Right ventricle myocardium inferior (tissue), 1 donor: ENCODE data around the gene DHX58. TPM values are rescaled to one million over a fixed set of nuclear protein-coding genes. Genes with fewer than 3 reads are reported as not detected.
A peak's percentile ranks its signal among the peaks of the same experiment; 100 is the strongest.

Source experiments
- ATAC-seq: fragments of 200-7000 bp; cut with Tn5 transposase; one replicate; pipeline ENCODE4 v1.9.1; 2020; ENCODE audit warnings: mild to moderate bottlenecking, moderate library complexity
- DNase-seq: peaks from one replicate; pipeline ENCODE4 v3.0.0; 2021; ENCODE audit errors: missing footprints
- intact Hi-C: fragments of 100-400 bp; cut with DNase I; formaldehyde crosslinking; loops from one replicate; pipeline ENCODE4 v1.11.0; 2022
- total RNA-seq: library from RNA; stranded (reverse); fragmentation: NEBNext Ultra II Directional; extraction: Animal tissue kit (Norgen Biotek cat#: 25700); gene quantifications from one replicate; pipeline ENCODE4 v1.2.1, GENCODE V29; 2021
- donor health status: DM: no; HTN: yes; CAD: no; lungs with severe emphysema.

The DHX58 gene
- total RNA-seq, 1 donor from 2014 or later = 5.0 TPM

- intact Hi-C loops = no loop called here
- ATAC-seq = no peak
- no peak for DNase-seq
Observed at GRCh38 chr17:42114118-42114517, 1.6 kb upstream of the DHX58 start.

GRCh38 chr17:42113293-42114069 is 967 bp upstream of the DHX58 start:
- intact Hi-C loops = no loop called here
- ATAC-seq = no peak
- DNase-seq = no peak

DNA sequence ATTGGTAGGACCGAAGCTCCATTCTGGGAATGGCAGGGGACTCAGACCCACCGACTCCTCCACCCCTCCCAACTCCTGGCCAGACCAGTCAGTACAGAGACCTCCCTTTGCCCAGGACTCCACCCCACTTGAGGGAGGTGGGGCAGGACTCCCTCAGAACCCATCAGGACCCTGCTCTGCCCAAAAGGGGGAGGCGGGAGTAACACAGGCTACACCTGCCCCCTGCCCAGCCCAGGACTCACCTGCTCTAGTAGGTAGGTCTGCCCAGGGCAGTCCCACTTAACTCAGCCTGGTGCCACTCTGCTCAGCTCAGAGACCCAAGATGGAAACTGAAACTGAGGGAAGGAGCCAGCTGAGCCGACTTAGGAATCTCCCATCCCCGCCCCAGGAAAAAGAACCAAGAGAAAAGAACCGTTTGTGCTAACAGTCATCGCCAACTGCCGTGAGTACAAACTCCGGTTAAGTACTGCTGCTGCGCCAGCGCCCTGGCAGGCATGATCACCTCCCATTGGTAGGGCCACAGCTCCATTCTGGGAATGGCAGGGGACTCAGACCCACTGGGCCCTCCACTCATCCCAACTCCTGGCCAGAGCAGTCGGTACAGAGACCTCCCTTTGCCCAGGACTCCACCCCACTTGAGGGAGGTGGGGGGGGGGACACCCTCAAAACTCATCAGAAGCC is 503 bp downstream of the DHX58 start:
- intact Hi-C loops = no loop called here
- ATAC-seq (peak; percentile 51), DNase-seq (no peak)

- no peak for ATAC-seq
Observed at GRCh38 chr17:42111265-42111636, 1.3 kb downstream of the DHX58 start.

DNA sequence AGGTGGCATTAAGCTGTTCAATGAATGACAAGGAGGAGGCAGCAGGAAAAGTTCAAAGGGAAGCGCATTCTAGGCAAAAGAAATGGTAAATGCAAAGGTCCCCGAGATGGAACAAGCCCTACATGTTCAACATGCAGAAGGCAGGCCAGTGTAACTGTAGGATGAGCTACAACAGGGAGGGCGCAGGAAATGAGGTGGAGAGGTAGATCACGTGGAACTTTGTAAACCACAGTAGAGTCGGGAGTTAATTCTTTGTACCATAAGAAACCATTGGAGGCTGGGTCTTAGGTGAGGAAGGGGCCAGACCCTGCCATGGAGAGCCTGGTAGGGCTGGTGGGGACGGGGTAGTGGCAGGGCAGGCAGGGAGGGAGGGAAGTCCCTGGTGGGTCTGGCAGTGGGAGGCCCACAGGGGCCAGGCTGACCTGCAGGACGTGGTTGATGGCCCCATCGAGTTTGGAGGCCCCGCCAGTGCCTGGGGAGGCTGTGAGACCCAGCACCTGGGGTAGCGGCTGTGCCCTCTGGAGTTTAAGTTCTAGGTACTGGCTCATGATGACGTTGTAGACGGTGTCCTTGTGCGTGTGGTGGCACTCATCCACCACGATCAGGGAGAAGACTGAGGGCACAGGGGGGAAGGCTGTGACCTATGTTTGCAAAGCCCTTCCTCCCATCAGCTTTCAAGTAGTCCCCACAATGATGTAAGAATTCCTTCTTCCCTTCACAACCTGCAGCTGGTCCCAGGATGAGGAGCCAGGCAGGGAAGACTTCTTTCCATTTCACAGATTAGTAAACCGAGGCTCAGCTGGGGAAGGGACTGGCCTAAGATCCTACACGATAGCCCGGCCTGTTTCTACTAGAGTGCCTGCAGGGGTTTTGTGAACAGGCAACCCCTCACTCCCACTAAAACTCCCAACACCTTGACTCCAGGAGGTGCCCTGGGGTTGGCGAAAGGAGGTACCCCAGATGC is 1.9 kb downstream of the DHX58 start:
- no peak for ATAC-seq
- intact Hi-C loops = no loop called here
- DNase-seq = no peak

More at GRCh38 chr17:42111265-42111636, 1.3 kb downstream of the DHX58 start:
- intact Hi-C loops = no loop called here
- no peak for DNase-seq

DNA sequence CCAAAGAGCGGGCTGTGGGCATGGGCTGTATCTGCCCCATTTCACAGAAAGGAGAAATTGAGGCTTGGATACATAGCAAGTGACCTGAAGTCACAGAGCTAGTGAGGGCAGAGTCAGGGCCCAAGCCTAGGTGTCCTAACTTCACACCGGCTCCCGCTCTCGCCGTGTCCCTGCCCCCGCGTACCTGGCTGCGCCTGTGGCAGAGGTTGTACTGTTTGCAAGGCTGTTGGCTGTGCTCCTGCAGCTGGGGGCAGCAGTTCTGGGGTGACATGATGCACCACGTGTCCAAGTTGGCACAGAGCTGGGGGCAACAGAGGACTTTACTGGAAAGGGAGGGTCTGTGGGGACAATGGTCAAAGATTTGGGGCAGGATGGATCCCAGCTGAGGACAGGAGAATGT is 3.4 kb downstream of the DHX58 start:
- ATAC-seq (no peak), DNase-seq (no peak)
- intact Hi-C loops = no loop called here

DNA sequence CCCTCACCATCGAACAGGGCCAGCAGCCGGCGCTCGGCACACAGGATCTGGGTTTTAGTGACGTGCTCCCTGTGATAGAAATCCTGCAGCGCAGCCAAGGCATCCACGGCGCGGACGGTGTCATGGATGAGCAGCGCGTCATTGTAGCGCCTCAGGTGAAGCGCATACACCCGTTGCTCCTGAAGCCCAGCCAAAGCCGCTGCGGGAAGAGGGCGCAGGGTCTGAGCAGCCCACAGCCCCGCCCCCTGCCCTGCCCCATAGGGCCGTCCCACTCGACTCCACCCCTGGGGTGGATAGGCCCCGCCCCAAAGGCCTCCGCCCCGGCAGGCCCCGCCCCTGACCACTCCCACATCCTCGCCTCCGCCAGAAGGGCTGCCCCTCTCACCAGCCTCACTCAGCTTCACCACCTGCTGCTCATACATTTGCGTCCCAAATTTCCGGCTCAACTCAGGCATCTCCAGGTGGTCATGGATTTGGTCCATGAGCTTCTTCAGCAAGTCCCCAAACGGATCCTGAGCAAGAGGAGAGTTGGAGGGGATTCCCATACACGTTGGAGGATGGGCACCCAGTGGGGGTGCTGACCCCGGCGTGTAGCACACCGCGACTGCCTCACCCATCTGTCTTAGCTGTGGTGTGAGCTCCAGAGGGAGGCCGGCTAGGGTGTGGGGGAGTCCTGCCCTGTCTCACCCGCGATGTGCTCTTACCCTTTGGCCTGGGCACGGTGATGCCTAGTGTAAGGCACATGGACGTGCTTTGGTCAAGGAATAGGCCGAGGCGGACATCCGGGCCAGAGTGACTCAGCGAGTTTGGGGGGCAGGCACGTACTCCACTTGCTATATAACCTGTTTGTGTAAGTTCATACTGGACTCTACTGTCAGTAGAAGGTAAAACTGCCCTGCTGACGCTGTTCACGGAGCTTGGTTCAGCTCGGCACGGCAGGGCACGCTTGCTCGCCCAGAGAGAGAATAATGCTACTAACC is 4.6 kb downstream of the DHX58 start:
- DNase-seq (peak; percentile 88), ATAC-seq (peak; percentile 71)
- intact Hi-C loops = no loop called here

GRCh38 chr17:42107124-42107523 is 5.4 kb downstream of the DHX58 start:
- DNase-seq (no peak), ATAC-seq (no peak)
- intact Hi-C loops = no loop called here

GRCh38 chr17:42106009-42106408 is 6.5 kb downstream of the DHX58 start:
- no peak for DNase-seq
- intact Hi-C loops = no loop called here
- no peak for ATAC-seq

- ATAC-seq (no peak), DNase-seq (no peak)
- intact Hi-C loops = loop anchor here (5.0 kb wide), 1 partner anchor 142 kb away; no protein-coding TSS in a partner anchor
Observed at GRCh38 chr17:42104264-42104663, 8.2 kb downstream of the DHX58 start.

DNA sequence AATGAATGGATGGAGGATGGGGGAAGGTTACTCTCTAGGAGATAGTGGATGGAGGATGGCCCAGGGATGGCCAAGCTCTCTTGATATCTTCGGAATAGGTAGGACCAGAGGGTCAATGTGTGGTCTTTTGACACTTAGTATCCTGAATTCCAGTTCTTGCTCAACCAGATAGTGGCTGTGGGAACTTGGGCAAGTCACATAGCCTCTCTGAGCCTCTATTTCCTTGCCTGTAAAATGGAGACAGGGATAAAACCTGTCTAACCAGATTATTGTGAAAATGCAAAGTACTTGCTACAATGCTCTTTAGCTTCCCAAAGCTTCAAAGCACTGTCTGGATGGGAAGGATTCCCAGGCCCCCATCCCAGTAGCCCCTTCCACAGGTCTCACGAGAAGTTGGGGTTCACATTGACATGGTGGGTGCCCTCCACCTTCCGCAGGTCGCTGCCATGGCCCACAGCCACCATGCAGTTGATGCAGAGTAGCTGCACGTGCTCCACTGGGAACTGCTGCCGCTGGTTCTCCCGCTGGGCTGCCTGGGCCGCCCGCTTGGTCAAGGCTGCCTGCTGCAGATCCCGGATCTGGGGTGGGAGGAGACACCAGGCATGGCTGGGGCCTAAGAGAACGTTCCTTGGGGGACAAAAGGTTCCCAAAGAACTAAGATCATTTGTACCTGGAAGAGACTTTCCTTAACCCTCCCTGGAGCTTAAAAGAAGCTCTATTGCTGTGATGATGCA is 9.1 kb downstream of the DHX58 start:
- intact Hi-C loops = loop anchor here (5.0 kb wide), 1 partner anchor 141 kb away; no protein-coding TSS in a partner anchor
- DNase-seq (no peak), ATAC-seq (no peak)

DNA sequence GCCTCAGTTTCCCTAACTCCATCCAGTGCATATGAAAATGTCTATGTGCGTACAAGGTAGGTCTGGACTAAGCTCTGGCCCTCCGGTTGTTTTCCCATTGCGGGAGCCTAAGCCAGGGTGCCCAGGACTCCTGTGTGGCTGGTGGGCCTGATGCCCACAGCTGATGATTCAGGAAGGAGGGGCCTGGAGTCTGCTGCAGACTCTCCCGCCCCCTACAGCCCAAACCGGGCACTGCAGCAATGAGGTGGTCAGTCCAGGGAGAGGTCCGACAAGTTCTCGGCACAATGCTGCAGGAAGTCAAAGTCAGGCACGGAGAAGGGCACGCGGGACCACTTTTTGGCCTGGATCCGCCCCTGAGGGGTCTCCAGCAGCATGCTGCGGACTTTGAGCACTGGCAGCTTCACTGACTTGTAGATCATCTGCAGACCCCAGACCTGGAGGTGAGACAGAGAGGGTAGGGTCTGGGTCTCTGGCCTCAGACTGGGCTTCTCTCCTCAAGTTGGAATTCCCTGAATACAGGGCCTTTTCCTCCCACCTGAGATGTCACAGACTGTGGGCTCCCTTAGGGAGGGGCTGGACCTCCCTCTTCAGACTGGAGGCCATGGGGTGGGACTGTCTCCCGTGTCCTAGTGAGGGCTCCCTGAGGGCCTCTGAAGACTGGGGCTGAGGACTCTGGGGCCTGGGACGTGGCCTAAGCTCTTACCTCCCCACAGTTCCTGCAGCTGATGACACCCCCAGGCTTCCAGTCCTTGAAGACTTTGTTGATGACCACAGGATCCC is 10.8 kb downstream of the DHX58 start:
- DNase-seq (peak; percentile 86), ATAC-seq (peak; percentile 71)
- intact Hi-C loops = loop anchor here (5.0 kb wide), 1 partner anchor 139 kb away; no protein-coding TSS in a partner anchor

GRCh38 chr17:42098730-42099399 is 13.6 kb downstream of the DHX58 start:
- DNase-seq = no peak
- intact Hi-C loops = no loop called here

DNA sequence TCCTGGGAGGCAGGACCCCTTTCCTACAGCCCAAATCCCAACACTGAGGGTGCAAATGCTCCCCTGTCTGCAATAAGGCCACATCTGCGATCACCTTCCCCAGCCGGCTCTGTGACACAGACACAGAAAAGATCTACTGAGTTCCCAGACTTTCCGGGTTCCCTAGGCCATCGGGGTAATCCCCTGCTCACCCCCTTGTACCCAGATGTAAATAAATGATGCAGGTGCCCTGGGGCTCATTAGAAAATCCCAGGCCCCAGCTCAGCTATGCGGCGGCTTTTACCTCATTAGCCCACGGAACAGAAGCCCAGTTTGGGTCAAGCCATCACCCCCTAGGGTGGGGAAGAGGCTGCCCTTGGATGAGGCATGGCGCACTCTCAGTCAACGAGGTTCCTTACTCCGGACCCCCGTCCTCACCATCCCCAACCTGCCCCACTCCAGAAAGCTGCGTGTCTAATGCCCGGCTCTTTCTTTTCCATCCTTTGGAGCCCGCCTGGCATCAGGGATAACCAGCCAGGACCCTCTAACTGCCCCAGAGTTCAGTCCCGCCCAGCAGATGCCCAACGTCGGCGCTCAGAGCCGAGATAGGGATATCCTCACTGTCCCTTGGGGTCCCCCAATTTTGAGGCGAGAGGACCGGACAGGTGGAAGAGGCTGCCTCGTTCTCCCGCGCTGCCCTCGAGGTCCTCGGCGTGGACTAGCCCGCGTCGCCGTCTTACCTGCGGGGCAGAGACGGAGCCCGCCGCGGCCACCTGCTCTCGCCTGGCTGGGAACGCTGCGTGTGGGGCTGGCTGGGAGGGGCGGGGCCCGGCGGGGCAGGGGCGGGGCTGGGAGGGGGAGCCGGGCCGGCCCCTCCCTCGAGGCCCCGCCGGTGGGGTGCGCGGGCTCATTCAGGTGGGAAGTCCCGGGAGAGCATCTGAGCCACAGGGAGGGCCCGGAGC is 14.6 kb downstream of the DHX58 start, which contains the start of gene ZNF385C:
Gene ZNF385C (minus strand): TSS at position 783 of the 941 bp plus-strand sequence. CDS start 35,417 bp downstream, outside the sequence.
- ATAC-seq = no peak
- intact Hi-C loops = no loop called here
- no peak for DNase-seq

More at GRCh38 chr17:42098730-42099399, 13.6 kb downstream of the DHX58 start:
- ATAC-seq = no peak
